MM.1S (cell line): ENCODE data around the gene RGS8.

Experiments used
- DNase-seq: peaks from one replicate; pipeline ENCODE4 v3.0.0-alpha.2; 2015
- H2AFZ ChIP-seq: fragments of 300-600 bp; sonication (generic); 2 replicates; pipeline ENCODE4 v1.6.0; 2016; ENCODE audit warnings: antibody characterized with exemption, low read length
- H3F3A ChIP-seq: fragments of 300-600 bp; sonication (generic); 2 replicates; pipeline ENCODE4 v1.6.1; 2016; ENCODE audit warnings: mild to moderate bottlenecking, antibody characterized with exemption, low read length, moderate library complexity, mixed read lengths; ENCODE audit not compliant: insufficient read depth
- H3K27ac ChIP-seq: fragments of 300-600 bp; sonication (generic); 2 replicates; pipeline ENCODE4 v1.5.1; 2016; ENCODE audit warnings: mild to moderate bottlenecking, low read length
- H3K27me3 ChIP-seq: fragments of 300-600 bp; sonication (generic); replicated peaks from 2 replicates; pipeline ENCODE4 v1.6.0; 2016; ENCODE audit warnings: low read length; ENCODE audit not compliant: insufficient read depth
- H3K36me3 ChIP-seq: fragments of 300-600 bp; sonication (generic); replicated peaks from 2 replicates; pipeline ENCODE4 v1.6.1; 2016; ENCODE audit warnings: mild to moderate bottlenecking, low read length, mixed read lengths; ENCODE audit not compliant: insufficient read depth
- H3K4me1 ChIP-seq: fragments of 300-600 bp; sonication (generic); 2 replicates; pipeline ENCODE4 v1.6.1; 2016; ENCODE audit warnings: low read length, mixed read lengths
- H3K4me2 ChIP-seq: fragments of 300-600 bp; sonication (generic); 2 replicates; pipeline ENCODE4 v1.6.0; 2016; ENCODE audit warnings: low read depth, low read length
- H3K4me3 ChIP-seq: fragments of 300-600 bp; sonication (generic); 2 replicates; pipeline ENCODE4 v1.5.1; 2016; ENCODE audit warnings: low read length, mixed read lengths
- H3K79me2 ChIP-seq: fragments of 300-600 bp; sonication (generic); 2 replicates; pipeline ENCODE4 v1.6.1; 2016; ENCODE audit warnings: mixed run types, low read length, mixed read lengths
- H3K9ac ChIP-seq: fragments of 300-600 bp; sonication (generic); 2 replicates; pipeline ENCODE4 v1.6.1; 2016; ENCODE audit warnings: low read length, mixed read lengths
- H3K9me2 ChIP-seq: fragments of 300-600 bp; sonication (generic); replicated peaks from 2 replicates; pipeline ENCODE4 v1.6.1; 2016; ENCODE audit warnings: mild to moderate bottlenecking, low read length, mixed read lengths; ENCODE audit not compliant: insufficient read depth
- H3K9me3 ChIP-seq: fragments of 300-600 bp; sonication (generic); replicated peaks from 2 replicates; pipeline ENCODE4 v1.6.1; 2016; ENCODE audit warnings: mild to moderate bottlenecking, low read length, mixed read lengths; ENCODE audit not compliant: insufficient read depth
- H4K20me1 ChIP-seq: fragments of 300-600 bp; sonication (generic); 2 replicates; pipeline ENCODE4 v1.6.1; 2016; ENCODE audit warnings: mild to moderate bottlenecking, low read length, moderate library complexity, mixed read lengths; ENCODE audit not compliant: insufficient read depth
- EZH2 ChIP-seq: fragments of 300-600 bp; sonication (generic); optimal IDR thresholded peaks from 2 replicates; pipeline ENCODE3; 2017; ENCODE audit warnings: low read depth, mild to moderate bottlenecking, antibody characterized with exemption, low read length, mixed read lengths
- EZH2phosphoT487 ChIP-seq: fragments of 300-600 bp; sonication (generic); IDR thresholded peaks from 2 replicates; pipeline ENCODE4 v1.6.1; 2018; ENCODE audit warnings: antibody characterized with exemption, low read length
- TF ChIP-seq, protein P1 (sequence below): fragments of 300-600 bp; sonication (generic); IDR thresholded peaks from 2 replicates; pipeline ENCODE4 v1.5.1; 2016; ENCODE audit warnings: antibody characterized with exemption, low read length, mixed read lengths

The RGS8 gene

DNA sequence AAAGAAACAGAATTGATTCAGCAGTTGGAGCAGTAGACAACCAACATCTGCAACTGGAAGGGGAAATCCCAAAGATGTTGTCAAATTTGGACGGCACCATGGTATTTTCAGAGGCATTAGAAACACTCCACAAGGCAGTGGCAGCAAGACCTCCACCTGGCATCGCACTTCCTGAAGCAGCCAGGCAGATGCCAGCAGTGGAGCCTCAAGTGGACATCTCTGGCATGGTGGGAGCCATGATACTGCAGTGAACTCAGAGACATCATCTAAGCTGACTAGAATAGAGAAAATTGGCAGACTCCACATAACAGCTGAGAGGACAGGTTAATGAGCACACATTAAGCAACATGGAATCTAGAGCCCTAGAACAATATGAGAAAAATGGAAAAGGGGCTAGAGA is 33.9 kb upstream of the RGS8 start:
- TF ChIP-seq, protein P1, sequence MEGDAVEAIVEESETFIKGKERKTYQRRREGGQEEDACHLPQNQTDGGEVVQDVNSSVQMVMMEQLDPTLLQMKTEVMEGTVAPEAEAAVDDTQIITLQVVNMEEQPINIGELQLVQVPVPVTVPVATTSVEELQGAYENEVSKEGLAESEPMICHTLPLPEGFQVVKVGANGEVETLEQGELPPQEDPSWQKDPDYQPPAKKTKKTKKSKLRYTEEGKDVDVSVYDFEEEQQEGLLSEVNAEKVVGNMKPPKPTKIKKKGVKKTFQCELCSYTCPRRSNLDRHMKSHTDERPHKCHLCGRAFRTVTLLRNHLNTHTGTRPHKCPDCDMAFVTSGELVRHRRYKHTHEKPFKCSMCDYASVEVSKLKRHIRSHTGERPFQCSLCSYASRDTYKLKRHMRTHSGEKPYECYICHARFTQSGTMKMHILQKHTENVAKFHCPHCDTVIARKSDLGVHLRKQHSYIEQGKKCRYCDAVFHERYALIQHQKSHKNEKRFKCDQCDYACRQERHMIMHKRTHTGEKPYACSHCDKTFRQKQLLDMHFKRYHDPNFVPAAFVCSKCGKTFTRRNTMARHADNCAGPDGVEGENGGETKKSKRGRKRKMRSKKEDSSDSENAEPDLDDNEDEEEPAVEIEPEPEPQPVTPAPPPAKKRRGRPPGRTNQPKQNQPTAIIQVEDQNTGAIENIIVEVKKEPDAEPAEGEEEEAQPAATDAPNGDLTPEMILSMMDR = peak; percentile 18; the same call in 1 of the 2 replicates
- no peak for TF ChIP-seq EZH2
- Histone ChIP-seq H3F3A (no peaks in the 10 kb centered on the region), H4K20me1 (no peaks in the 10 kb centered on the region), H3K36me3 (no peaks in the 10 kb centered on the region), H3K4me3 (no peak overlapping the region), H3K79me2 (no peaks in the 10 kb centered on the region), H3K9me2 (no peaks in the 10 kb centered on the region), H3K9me3 (no peaks in the 10 kb centered on the region), H3K27me3 (no peaks in the 10 kb centered on the region), H3K4me2 (no peak overlapping the region), H3K27ac (no peak overlapping the region), H2AFZ (no peak overlapping the region), H3K4me1 (peaks cover 6% of the 10 kb centered on the region; the same call in 1 of the 2 replicates), H3K9ac (no peak overlapping the region)
- no peak for DNase-seq

DNA sequence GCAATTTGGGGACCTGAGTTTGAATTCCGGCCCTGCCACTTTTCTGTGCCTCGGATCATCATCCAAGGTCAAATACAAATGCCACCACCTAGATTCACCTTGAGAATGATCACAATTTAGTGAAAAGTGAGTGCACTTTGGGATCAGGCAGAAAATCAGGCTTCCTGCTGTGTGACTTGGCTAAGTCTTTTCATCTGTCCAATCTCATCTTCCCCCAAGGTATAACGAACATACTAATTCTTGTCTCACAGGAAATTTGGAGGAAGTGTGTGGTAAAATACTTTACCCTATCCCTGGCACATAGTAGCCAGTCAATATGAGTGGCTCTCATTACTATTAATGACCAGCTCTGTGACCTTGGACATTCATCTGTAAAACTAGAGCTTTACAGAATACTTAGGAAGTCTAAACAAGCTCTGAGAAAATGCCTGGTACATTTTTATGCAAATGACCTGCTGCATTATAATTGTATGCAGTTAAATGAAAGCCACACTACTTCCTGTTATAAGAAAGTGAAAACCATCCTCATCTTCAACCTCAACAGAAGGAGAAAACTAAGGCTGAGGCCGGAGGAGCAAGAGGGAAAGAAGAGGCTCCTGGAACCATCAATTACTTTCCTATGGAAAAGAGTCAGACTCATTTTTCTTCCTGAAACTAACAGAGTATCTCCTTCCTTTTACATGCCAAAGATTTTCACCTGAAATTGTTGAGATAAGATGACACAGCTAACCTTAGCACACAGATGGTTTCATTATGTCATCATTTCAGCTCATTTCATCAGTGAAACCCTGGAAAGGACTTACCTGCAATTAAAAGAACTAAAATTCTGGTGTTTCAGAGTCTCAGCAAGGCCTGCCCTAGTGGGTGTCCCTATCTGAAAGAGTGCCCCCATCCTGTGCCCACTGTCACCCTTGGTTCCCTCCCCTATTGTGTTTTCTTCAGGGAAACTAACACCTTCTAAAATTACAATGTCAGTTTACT is 32.6 kb upstream of the RGS8 start:
- H3K27ac ChIP-seq = no peak overlapping the region
- no peaks in the 10 kb centered on the region for H3K27me3 ChIP-seq
- H3K9ac ChIP-seq = no peak overlapping the region
- peaks cover 6% of the 10 kb centered on the region; the same call in 1 of the 2 replicates for H3K4me1 ChIP-seq
- no peak overlapping the region for H3K4me2 ChIP-seq
- no peaks in the 10 kb centered on the region for H3K9me3 ChIP-seq
- no peak for DNase-seq
- H3K36me3 ChIP-seq = no peaks in the 10 kb centered on the region
- TF ChIP-seq, protein P1 = no peak
- no peak for TF ChIP-seq EZH2phosphoT487
- TF ChIP-seq EZH2 = no peak
- H4K20me1 ChIP-seq = no peaks in the 10 kb centered on the region
- H3K4me3 ChIP-seq = no peak overlapping the region
- no peak overlapping the region for H2AFZ ChIP-seq
- no peaks in the 10 kb centered on the region for H3F3A ChIP-seq
- no peaks in the 10 kb centered on the region for H3K79me2 ChIP-seq
- H3K9me2 ChIP-seq = no peaks in the 10 kb centered on the region

- no peaks in the 10 kb centered on the region for H3K79me2 ChIP-seq
- H3F3A ChIP-seq = no peaks in the 10 kb centered on the region
- H3K9me3 ChIP-seq = no peaks in the 10 kb centered on the region
- H3K27me3 ChIP-seq = no peaks in the 10 kb centered on the region
- no peak overlapping the region for H2AFZ ChIP-seq
- H4K20me1 ChIP-seq = no peaks in the 10 kb centered on the region
- no peak overlapping the region for H3K4me3 ChIP-seq
- no peak overlapping the region for H3K27ac ChIP-seq
- no peaks in the 10 kb centered on the region for H3K9me2 ChIP-seq
- H3K4me1 ChIP-seq = peaks cover 6% of the 10 kb centered on the region; the same call in 1 of the 2 replicates
- H3K9ac ChIP-seq = no peak overlapping the region
- H3K4me2 ChIP-seq = no peak overlapping the region
- H3K36me3 ChIP-seq = no peaks in the 10 kb centered on the region
- no peak for TF ChIP-seq EZH2phosphoT487
- no peak for TF ChIP-seq EZH2
- TF ChIP-seq, protein P1 = no peak
- DNase-seq = no peak
These were observed 31.1 kb upstream of the RGS8 start for GRCh38 chr1:182715531-182715930.
